SK-N-SH (cell line): ENCODE measurements around the gene CFAP92. TPM values are rescaled to one million over a fixed set of nuclear protein-coding genes. Genes with fewer than 3 reads are reported as not detected.
A peak's percentile ranks its signal among the peaks of the same experiment; 100 is the strongest.

Experiments used
- CTCF ChIA-PET: fragments of 300-600, 350-600 bp; formaldehyde crosslinking; extraction: SDS; loops from one replicate; lab custom pipeline; 2021; lab: Yijun Ruan, JAX
- POLR2A ChIA-PET: fragments of 350-600 bp; sonication (Branson Sonifier 250); formaldehyde crosslinking; extraction: SDS; loops from one replicate; lab custom pipeline; 2020; ENCODE audit warnings: antibody characterized with exemption, inconsistent platforms; lab: Yijun Ruan, JAX
- DNase-seq: peaks from one replicate; pipeline ENCODE4 v3.0.0; 2012
- H2AFZ ChIP-seq: fragments of 200-600 bp; sonication (generic); 2 replicates; pipeline ENCODE4 v1.8.1; 2016; ENCODE audit warnings: antibody characterized with exemption, mild to moderate bottlenecking, low read depth
- H3F3A ChIP-seq: fragments of 200-600 bp; sonication (generic); replicated peaks from 2 replicates; pipeline ENCODE3; 2016; ENCODE audit warnings: antibody characterized with exemption, mild to moderate bottlenecking; ENCODE audit not compliant: insufficient read depth
- H3K27ac ChIP-seq, 2 experiments: fragments of 200-500 bp in 1 of 2; fragments of 200-600 bp in 1 of 2; sonication (Bioruptor generic) in 1 of 2; sonication (generic), shearing (Covaris generic) in 1 of 2; 2 replicates each; pipeline versions ENCODE4 v1.5.1 to v1.6.1; 2014 to 2016; ENCODE audit warnings: low read depth in 2 of 2, inconsistent platforms in 1 of 2, low read length in 1 of 2, mild to moderate bottlenecking in 1 of 2, mixed read lengths in 1 of 2
- H3K27me3 ChIP-seq: fragments of 200-600 bp; sonication (generic), shearing (Covaris generic); 2 replicates; pipeline ENCODE4 v1.6.1; 2016; ENCODE audit warnings: mixed run types; ENCODE audit not compliant: insufficient read depth
- H3K36me3 ChIP-seq, 2 experiments: fragments of 200-500 bp in 1 of 2; fragments of 200-600 bp in 1 of 2; sonication (Bioruptor generic) in 1 of 2; sonication (generic) in 1 of 2; replicated peaks in 1 of 2; 2 replicates each; pipeline versions ENCODE3 to v1.5.1; 2014 to 2016; ENCODE audit warnings: low read length in 1 of 2, mild to moderate bottlenecking in 1 of 2; ENCODE audit not compliant: insufficient read depth in 2 of 2, control insufficient read depth in 1 of 2
- H3K4me1 ChIP-seq, 2 experiments: fragments of 200-500 bp in 1 of 2; fragments of 200-600 bp in 1 of 2; sonication (Bioruptor generic) in 1 of 2; sonication (generic), shearing (Covaris generic) in 1 of 2; 2 replicates each; pipeline versions ENCODE4 v1.5.1 to v1.6.1; 2014 to 2016; ENCODE audit warnings: low read depth in 1 of 2, low read length in 1 of 2, mixed run types in 1 of 2; ENCODE audit not compliant: insufficient read depth in 2 of 2, control insufficient read depth in 1 of 2
- H3K4me2 ChIP-seq: fragments of 200-600 bp; sonication (generic), shearing (Covaris generic); 2 replicates; pipeline ENCODE4 v1.6.1; 2017; ENCODE audit warnings: mixed run types
- H3K4me3 ChIP-seq, 2 experiments: fragments of 200-500 bp in 1 of 2; fragments of 200-600 bp in 1 of 2; sonication (Bioruptor generic) in 1 of 2; sonication (generic), shearing (Covaris generic) in 1 of 2; 2 replicates each; pipeline versions ENCODE4 v1.5.1 to v1.8.1; 2014 to 2016; ENCODE audit warnings: low read depth in 2 of 2, inconsistent platforms in 1 of 2, low read length in 1 of 2, mild to moderate bottlenecking in 1 of 2, mixed read lengths in 1 of 2, moderate library complexity in 1 of 2
- H3K79me2 ChIP-seq: fragments of 200-600 bp; sonication (generic); 2 replicates; pipeline ENCODE4 v1.8.1; 2017; ENCODE audit warnings: mild to moderate bottlenecking; ENCODE audit not compliant: insufficient read depth
- H3K9ac ChIP-seq: fragments of 200-600 bp; sonication (generic); 2 replicates; pipeline ENCODE4 v1.6.1; 2017; ENCODE audit warnings: mixed run types
- H3K9me2 ChIP-seq: fragments of 200-600 bp; sonication (generic); 2 replicates; pipeline ENCODE4 v1.6.1; 2017; ENCODE audit warnings: mixed run types
- H3K9me3 ChIP-seq: fragments of 200-600 bp; sonication (generic); 2 replicates; pipeline ENCODE4 v1.6.1; 2017; ENCODE audit warnings: mixed run types, mild to moderate bottlenecking, moderate library complexity
- H4K20me1 ChIP-seq: fragments of 200-600 bp; sonication (generic); 2 replicates; pipeline ENCODE4 v1.6.1; 2017; ENCODE audit warnings: mild to moderate bottlenecking, mixed run types; ENCODE audit not compliant: insufficient read depth
- FOXJ3 ChIP-seq: sonication (generic); formaldehyde crosslinking; IDR thresholded peaks from 2 replicates; pipeline ENCODE4 v1.5.1; 2020; ENCODE audit warnings: mild to moderate bottlenecking, missing genetic modification reagents
- GABPA ChIP-seq: IDR thresholded peaks from 2 replicates; pipeline ENCODE4 v1.4.0; 2012; ENCODE audit warnings: low read depth, mild to moderate bottlenecking
- MEF2A ChIP-seq: IDR thresholded peaks from 2 replicates; pipeline ENCODE4 v1.4.0; 2012; ENCODE audit warnings: low read depth, borderline replicate concordance
- NFIC ChIP-seq: IDR thresholded peaks from 2 replicates; pipeline ENCODE4 v1.4.0; 2012; ENCODE audit warnings: borderline replicate concordance
- NRF1 ChIP-seq: IDR thresholded peaks from 2 replicates; pipeline ENCODE4 v1.6.1; 2012; ENCODE audit warnings: low read depth, mild to moderate bottlenecking, low read length
- RAD21 ChIP-seq: IDR thresholded peaks from 2 replicates; pipeline ENCODE4 v1.6.1; 2012; ENCODE audit warnings: mild to moderate bottlenecking, low read length
- whole genome bisulfite sequencing: methylation state at CpG from one replicate; pipeline ENCODE4 v1.1.6; 2017; ENCODE audit warnings: low lambda C conversion rate; 5-methylcytosine and 5-hydroxymethylcytosine counted together
- polyA plus RNA-seq, 3 experiments: library from polyadenylated mRNA; depleted of rRNA; stranded (reverse); fragments of >200 nt; gene quantifications; 2 replicates each; pipeline ENCODE4 v1.2.3, GENCODE V29; 2012
- TF ChIP-seq, protein P1 (sequence below): IDR thresholded peaks from 2 replicates; pipeline ENCODE4 v1.4.0; 2012; ENCODE audit warnings: low read depth, borderline replicate concordance
- TF ChIP-seq, protein P2 (sequence below): fragments of 150-350 bp; IDR thresholded peaks from 2 replicates; pipeline ENCODE4 v1.6.1; 2016; ENCODE audit warnings: mild to moderate bottlenecking, low read depth, low read length
- TF ChIP-seq, protein P3 (sequence below): fragments of 200-600 bp; sonication (generic); IDR thresholded peaks from 2 replicates; pipeline ENCODE4 v1.6.1; 2017; ENCODE audit warnings: antibody characterized with exemption, mild to moderate bottlenecking, moderate library complexity
- TF ChIP-seq, protein P4 (sequence below): IDR thresholded peaks from 2 replicates; pipeline ENCODE4 v1.4.0; 2012; ENCODE audit warnings: low read depth, borderline replicate concordance

The CFAP92 gene
- polyA plus RNA-seq, 1 of the 3 experiments (the other 2 are of a cell fraction), result not detected

DNA sequence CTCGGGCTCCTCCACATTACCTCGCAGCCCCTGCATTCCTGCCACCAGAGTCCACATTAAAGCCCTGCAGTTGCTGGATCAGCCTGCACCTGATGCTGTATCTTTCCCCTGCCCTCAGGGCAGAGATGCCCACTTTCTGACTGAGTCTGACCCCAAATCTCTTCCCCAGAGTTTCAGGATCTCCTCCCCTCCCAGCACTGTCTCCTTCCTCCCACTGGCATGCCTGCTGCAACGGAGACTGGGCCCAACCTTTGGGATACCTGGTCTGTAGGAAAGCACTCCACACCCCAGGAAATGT, 46.1 kb upstream of the CFAP92 start:
- 0 out of 2 replicates have a peak, but pooled peaks cover 3% of the 10 kb centered on the region for H3K9me3 ChIP-seq
- TF ChIP-seq, protein P1, sequence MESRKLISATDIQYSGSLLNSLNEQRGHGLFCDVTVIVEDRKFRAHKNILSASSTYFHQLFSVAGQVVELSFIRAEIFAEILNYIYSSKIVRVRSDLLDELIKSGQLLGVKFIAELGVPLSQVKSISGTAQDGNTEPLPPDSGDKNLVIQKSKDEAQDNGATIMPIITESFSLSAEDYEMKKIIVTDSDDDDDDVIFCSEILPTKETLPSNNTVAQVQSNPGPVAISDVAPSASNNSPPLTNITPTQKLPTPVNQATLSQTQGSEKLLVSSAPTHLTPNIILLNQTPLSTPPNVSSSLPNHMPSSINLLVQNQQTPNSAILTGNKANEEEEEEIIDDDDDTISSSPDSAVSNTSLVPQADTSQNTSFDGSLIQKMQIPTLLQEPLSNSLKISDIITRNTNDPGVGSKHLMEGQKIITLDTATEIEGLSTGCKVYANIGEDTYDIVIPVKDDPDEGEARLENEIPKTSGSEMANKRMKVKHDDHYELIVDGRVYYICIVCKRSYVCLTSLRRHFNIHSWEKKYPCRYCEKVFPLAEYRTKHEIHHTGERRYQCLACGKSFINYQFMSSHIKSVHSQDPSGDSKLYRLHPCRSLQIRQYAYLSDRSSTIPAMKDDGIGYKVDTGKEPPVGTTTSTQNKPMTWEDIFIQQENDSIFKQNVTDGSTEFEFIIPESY, result no peak
- TF ChIP-seq, all 33 proteins: peak for 0
- peaks cover 0 to 15% of the 10 kb centered on the region in 2 experiments; a peak in 1 of 4 replicates for H3K4me1 ChIP-seq
- ChIA-PET CTCF (interaction anchor here (0.5 to 8.6 kb wide), 5 partner anchors 13 to 70 kb away, joined by 3 to 64 read pairs (median 12); no protein-coding TSS in a partner anchor), POLR2A (no interaction called here)
- no peak overlapping the region for H3K9ac ChIP-seq
- H3K79me2 ChIP-seq, result no peaks in the 10 kb centered on the region
- H3K27me3 ChIP-seq, result peaks cover 5% of the 10 kb centered on the region; the same call in 1 of the 2 replicates
- no peak overlapping the region for H3K4me3 ChIP-seq
- no peak for DNase-seq
- no peaks in the 10 kb centered on the region for H4K20me1 ChIP-seq
- H2AFZ ChIP-seq, result no peak overlapping the region
- H3K9me2 ChIP-seq, result no peaks in the 10 kb centered on the region
- H3K4me2 ChIP-seq, result no peak overlapping the region
- 51% methylated on average over 3 of the region's 3 CpGs for WGBS
- no peak overlapping the region for H3K27ac ChIP-seq
- H3F3A ChIP-seq, result no peaks in the 10 kb centered on the region
- H3K36me3 ChIP-seq, result no peaks in the 10 kb centered on the region

DNA sequence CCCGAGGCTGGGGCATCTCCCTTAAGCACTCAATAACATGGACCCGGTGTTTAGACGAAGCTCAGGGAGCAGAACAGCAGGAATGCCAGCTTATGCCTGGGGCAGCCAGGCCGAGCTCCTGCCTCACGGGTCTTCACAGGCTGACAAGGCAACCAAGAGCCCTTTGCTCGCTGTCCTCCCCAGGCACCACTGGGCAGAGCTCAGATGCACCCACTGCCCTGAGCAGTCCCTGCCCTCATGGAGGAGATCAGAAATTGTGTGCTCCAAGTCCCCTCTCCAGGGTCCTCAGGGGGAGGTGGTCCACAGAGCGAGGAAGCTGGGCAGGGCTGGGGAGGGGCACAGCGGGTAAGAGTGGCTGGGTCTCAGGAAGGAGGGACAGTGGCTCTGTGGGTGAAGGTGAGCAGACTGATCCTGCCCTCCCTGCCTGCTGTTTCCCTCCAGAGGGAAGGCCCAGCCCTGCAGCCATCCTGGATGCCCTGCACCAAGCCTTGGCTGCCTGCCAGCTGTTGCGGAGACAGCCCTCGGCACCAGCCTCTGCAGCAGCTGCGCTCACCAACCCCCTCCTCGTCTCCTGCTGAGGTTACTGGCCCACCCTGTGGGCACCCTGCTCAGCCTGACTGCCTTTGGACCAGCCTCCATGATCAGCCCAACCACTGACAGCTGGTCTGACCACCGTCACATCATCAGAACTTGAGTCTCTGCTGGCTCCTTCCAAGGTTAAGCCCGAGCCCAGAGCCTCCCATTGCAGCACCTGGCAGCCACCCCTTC, 45.6 kb upstream of the CFAP92 start:
- WGBS, result 55% methylated on average over 7 of the region's 14 CpGs
- H3K36me3 ChIP-seq, result no peaks in the 10 kb centered on the region
- 0 out of 2 replicates have a peak, but pooled peaks cover 3% of the 10 kb centered on the region for H3K9me3 ChIP-seq
- no peak overlapping the region; a peak in 1 of 4 replicates for H3K4me3 ChIP-seq
- H3K4me2 ChIP-seq, result no peak overlapping the region
- H3K27ac ChIP-seq, result peak overlapping the region in 1 of 2 experiments; percentile 43; a peak in 1 of 4 replicates
- peak; percentile 88 for DNase-seq
- CTCF ChIA-PET, result interaction anchor here (0.5 to 8.6 kb wide), 5 partner anchors 12 to 69 kb away, joined by 3 to 64 read pairs (median 12); no protein-coding TSS in a partner anchor
- peaks cover 0 to 15% of the 10 kb centered on the region in 2 experiments; a peak in 1 of 4 replicates for H3K4me1 ChIP-seq
- no peak overlapping the region for H3K9ac ChIP-seq
- H3F3A ChIP-seq, result no peaks in the 10 kb centered on the region
- no peaks in the 10 kb centered on the region for H4K20me1 ChIP-seq
- no peaks in the 10 kb centered on the region for H3K79me2 ChIP-seq
- TF ChIP-seq NRF1 (no peak), GABPA (no peak), NFIC (peak; percentile 63; the same call in 1 of the 2 replicates), FOXJ3 (no peak), RAD21 (no peak), MEF2A (no peak)
- TF ChIP-seq, protein P2, sequence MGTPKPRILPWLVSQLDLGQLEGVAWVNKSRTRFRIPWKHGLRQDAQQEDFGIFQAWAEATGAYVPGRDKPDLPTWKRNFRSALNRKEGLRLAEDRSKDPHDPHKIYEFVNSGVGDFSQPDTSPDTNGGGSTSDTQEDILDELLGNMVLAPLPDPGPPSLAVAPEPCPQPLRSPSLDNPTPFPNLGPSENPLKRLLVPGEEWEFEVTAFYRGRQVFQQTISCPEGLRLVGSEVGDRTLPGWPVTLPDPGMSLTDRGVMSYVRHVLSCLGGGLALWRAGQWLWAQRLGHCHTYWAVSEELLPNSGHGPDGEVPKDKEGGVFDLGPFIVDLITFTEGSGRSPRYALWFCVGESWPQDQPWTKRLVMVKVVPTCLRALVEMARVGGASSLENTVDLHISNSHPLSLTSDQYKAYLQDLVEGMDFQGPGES, result no peak
- TF ChIP-seq, protein P3, sequence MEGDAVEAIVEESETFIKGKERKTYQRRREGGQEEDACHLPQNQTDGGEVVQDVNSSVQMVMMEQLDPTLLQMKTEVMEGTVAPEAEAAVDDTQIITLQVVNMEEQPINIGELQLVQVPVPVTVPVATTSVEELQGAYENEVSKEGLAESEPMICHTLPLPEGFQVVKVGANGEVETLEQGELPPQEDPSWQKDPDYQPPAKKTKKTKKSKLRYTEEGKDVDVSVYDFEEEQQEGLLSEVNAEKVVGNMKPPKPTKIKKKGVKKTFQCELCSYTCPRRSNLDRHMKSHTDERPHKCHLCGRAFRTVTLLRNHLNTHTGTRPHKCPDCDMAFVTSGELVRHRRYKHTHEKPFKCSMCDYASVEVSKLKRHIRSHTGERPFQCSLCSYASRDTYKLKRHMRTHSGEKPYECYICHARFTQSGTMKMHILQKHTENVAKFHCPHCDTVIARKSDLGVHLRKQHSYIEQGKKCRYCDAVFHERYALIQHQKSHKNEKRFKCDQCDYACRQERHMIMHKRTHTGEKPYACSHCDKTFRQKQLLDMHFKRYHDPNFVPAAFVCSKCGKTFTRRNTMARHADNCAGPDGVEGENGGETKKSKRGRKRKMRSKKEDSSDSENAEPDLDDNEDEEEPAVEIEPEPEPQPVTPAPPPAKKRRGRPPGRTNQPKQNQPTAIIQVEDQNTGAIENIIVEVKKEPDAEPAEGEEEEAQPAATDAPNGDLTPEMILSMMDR, result no peak
- TF ChIP-seq, protein P4, sequence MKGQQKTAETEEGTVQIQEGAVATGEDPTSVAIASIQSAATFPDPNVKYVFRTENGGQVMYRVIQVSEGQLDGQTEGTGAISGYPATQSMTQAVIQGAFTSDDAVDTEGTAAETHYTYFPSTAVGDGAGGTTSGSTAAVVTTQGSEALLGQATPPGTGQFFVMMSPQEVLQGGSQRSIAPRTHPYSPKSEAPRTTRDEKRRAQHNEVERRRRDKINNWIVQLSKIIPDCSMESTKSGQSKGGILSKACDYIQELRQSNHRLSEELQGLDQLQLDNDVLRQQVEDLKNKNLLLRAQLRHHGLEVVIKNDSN, result no peak
- peaks cover 5% of the 10 kb centered on the region; the same call in 1 of the 2 replicates for H3K27me3 ChIP-seq
- POLR2A ChIA-PET, result no interaction called here
- no peak overlapping the region for H2AFZ ChIP-seq
- H3K9me2 ChIP-seq, result no peaks in the 10 kb centered on the region
